ENCODE results near the gene GDI1.
"Not testable (repeated sequence)": the region's sequence is repeated elsewhere in the genome, so short reads cannot be mapped to it uniquely, and the experiment has no call there.

GDI1 gene

GRCh38 chrX:154436983-154437752 is at the start of gene GDI1:
Gene GDI1 (plus strand): TSS chrX:154437154. CDS start chrX:154437255, 101 bp downstream.
- peak; percentile 30 for DNase-seq

- not testable (repeated sequence) for DNase-seq
These were observed 48.9 kb upstream of the GDI1 start for GRCh38 chrX:154388094-154388493.

GRCh38 chrX:154388649-154389048 is 48.3 kb upstream of the GDI1 start:
- DNase-seq: not testable (repeated sequence)

- not testable (repeated sequence) for DNase-seq
These were observed 46.9 kb upstream of the GDI1 start for GRCh38 chrX:154389812-154390747.

GRCh38 chrX:154396363-154396762 is 40.6 kb upstream of the GDI1 start:
- DNase-seq: not testable (repeated sequence)

- DNase-seq: peak; percentile 71
These were observed 39.7 kb upstream of the GDI1 start for GRCh38 chrX:154396973-154397887.

- DNase-seq: peak; percentile 95
These were observed 38.9 kb upstream of the GDI1 start, which contains the start of gene RPL10 for GRCh38 chrX:154397888-154398667. Gene RPL10 (plus strand): TSS chrX:154398377. CDS start chrX:154398520, 143 bp downstream.

GRCh38 chrX:154398668-154399526 is 38.1 kb upstream of the GDI1 start:
- peak; percentile 88 for DNase-seq

GRCh38 chrX:154399527-154400368 is 37.2 kb upstream of the GDI1 start:
- DNase-seq: peak; percentile 24

- not testable (repeated sequence) for DNase-seq
These were observed 36.6 kb upstream of the GDI1 start for GRCh38 chrX:154400369-154400817.

- peak; percentile 49 for DNase-seq
These were observed 35.7 kb upstream of the GDI1 start for GRCh38 chrX:154401045-154401799.

- peak; percentile 21 for DNase-seq
These were observed 34.9 kb upstream of the GDI1 start for GRCh38 chrX:154401918-154402621.

GRCh38 chrX:154402622-154403127 is 34.3 kb upstream of the GDI1 start:
- DNase-seq: no peak

- DNase-seq: no peak
These were observed 33.8 kb upstream of the GDI1 start for GRCh38 chrX:154403192-154403591.

GRCh38 chrX:154403858-154404257 is 33.1 kb upstream of the GDI1 start:
- no peak for DNase-seq

- no peak for DNase-seq
These were observed 32.2 kb upstream of the GDI1 start for GRCh38 chrX:154404625-154405192.

GRCh38 chrX:154408659-154409221 is 28.2 kb upstream of the GDI1 start:
- DNase-seq: no peak
